ENCODE results near the gene PPARA. TPM values are rescaled to one million over a fixed set of nuclear protein-coding genes. Genes with fewer than 3 reads are reported as not detected.

PPARA gene
- total RNA-seq, 2 experiments from 2014 or later, result 9.1 to 11.8 TPM

GRCh38 chr22:46178755-46179505 is 28.6 kb downstream of the PPARA start:
- CTCF ChIA-PET, result no interaction called here
- Mint-ChIP-seq H3K27ac (no peak overlapping the region), H3K36me3 (ENCODE audit: low read depth) (peaks cover 53% of the 10 kb centered on the region), H3K9me3 (peaks cover 29% of the 10 kb centered on the region), H3K27me3 (no peaks in the 10 kb centered on the region), H3K4me1 (ENCODE audit: low read depth) (peaks cover 6% of the 10 kb centered on the region), H3K4me3 (no peak overlapping the region)
- intact Hi-C loops (cut with micrococcal nuclease), result no loop called here
- no peak for DNase-seq
- no peak for TF ChIP-seq CTCF (IDR thresholded peaks at IDR 0.05)
- ATAC-seq, result no peak
- POLR2A ChIA-PET, result no interaction called here

- peaks cover 6% of the 10 kb centered on the region for H3K4me1 Mint-ChIP-seq (ENCODE audit: low read depth)
- DNase-seq, result no peak
- no peak for ATAC-seq
- no peak overlapping the region for H3K4me3 Mint-ChIP-seq
- ChIA-PET POLR2A (no interaction called here), CTCF (no interaction called here)
- intact Hi-C loops (cut with micrococcal nuclease), result no loop called here
- H3K27ac Mint-ChIP-seq, result no peak overlapping the region
- peaks cover 29% of the 10 kb centered on the region for H3K9me3 Mint-ChIP-seq
- peaks cover 54% of the 10 kb centered on the region for H3K36me3 Mint-ChIP-seq (ENCODE audit: low read depth)
- H3K27me3 Mint-ChIP-seq, result no peaks in the 10 kb centered on the region
- no peak for TF ChIP-seq CTCF (IDR thresholded peaks at IDR 0.05)
Measured at GRCh38 chr22:46179748-46180147, 29.4 kb downstream of the PPARA start.

- Mint-ChIP-seq H3K27ac (no peak overlapping the region), H3K4me3 (no peak overlapping the region), H3K9me3 (peaks cover 29% of the 10 kb centered on the region), H3K4me1 (ENCODE audit: low read depth) (peaks cover 6% of the 10 kb centered on the region), H3K36me3 (ENCODE audit: low read depth) (peaks cover 57% of the 10 kb centered on the region), H3K27me3 (no peaks in the 10 kb centered on the region)
- intact Hi-C loops (cut with micrococcal nuclease), result no loop called here
- POLR2A ChIA-PET, result no interaction called here
- CTCF ChIA-PET, result no interaction called here
- no peak for TF ChIP-seq CTCF (IDR thresholded peaks at IDR 0.05)
- DNase-seq (peak; percentile 18), ATAC-seq (no peak)
Measured at GRCh38 chr22:46180370-46181137, 30.2 kb downstream of the PPARA start.

GRCh38 chr22:46183733-46184132 is 33.4 kb downstream of the PPARA start:
- POLR2A ChIA-PET, result no interaction called here

More at GRCh38 chr22:46183733-46184132, 33.4 kb downstream of the PPARA start:
- intact Hi-C loops (cut with micrococcal nuclease), result no loop called here
- Mint-ChIP-seq H3K4me3 (no peak overlapping the region), H3K27me3 (no peaks in the 10 kb centered on the region), H3K4me1 (ENCODE audit: low read depth) (peaks cover 2% of the 10 kb centered on the region), H3K9me3 (peaks cover 23% of the 10 kb centered on the region), H3K36me3 (ENCODE audit: low read depth) (peaks cover 40% of the 10 kb centered on the region), H3K27ac (peak overlapping the region; percentile 13)
- ATAC-seq, result no peak
- TF ChIP-seq CTCF (IDR thresholded peaks at IDR 0.05), result no peak
- CTCF ChIA-PET, result no interaction called here
- no peak for DNase-seq

Measured in activated CD8-positive, alpha-beta T cell treated with anti-CD3 and anti-CD28 coated beads for 36 hours (primary cell).